HepG2 (cell line): ENCODE measurements around the gene ETS1. TPM values are rescaled to one million over a fixed set of nuclear protein-coding genes. Genes with fewer than 3 reads are reported as not detected.

ENCODE experiments used
- ATAC-seq: fragments of 200-7000 bp; cut with Tn5 transposase; 3 replicates; pipeline ENCODE4 v1.9.1; 2020; ENCODE audit warnings: mild to moderate bottlenecking, moderate library complexity
- BruUV-seq: library from RNA; stranded (reverse); fragments of 400-500 nt; replicated peaks from 2 replicates; lab custom pipeline; 2021; lab: Mats Ljungman, UMichigan
- CTCF ChIA-PET: fragments of 300-600 bp; formaldehyde crosslinking; extraction: SDS; loops from one replicate; lab custom pipeline; 2021; ENCODE audit warnings: low total read pairs, inconsistent platforms, low intra/inter-chr PET ratio; lab: Yijun Ruan, JAX
- POLR2A ChIA-PET: fragments of 350-600 bp; sonication (Branson Sonifier 250); formaldehyde crosslinking; loops from one replicate; lab custom pipeline; 2020; ENCODE audit warnings: antibody characterized with exemption, inconsistent platforms; lab: Yijun Ruan, JAX
- DNase-seq: peaks from one replicate; pipeline ENCODE4 v3.0.0-alpha.2; 2015; ENCODE audit warnings: low spot score
- FAIRE-seq: peaks from 3 replicates; lab custom pipeline; 2011; peaks lifted over from hg19 to GRCh38; lab: Jason Lieb, UNC
- H2AFZ ChIP-seq: one replicate; pipeline ENCODE4 v1.6.1; 2011; ENCODE audit warnings: low read length, inconsistent platforms
- H3K27ac ChIP-seq: fragments of 300-600 bp; 3 replicates; pipeline ENCODE4 v1.8.0; 2011; ENCODE audit warnings: mixed run types, mild to moderate bottlenecking, mixed read lengths, low read length, inconsistent platforms; ENCODE audit not compliant: insufficient read depth; ENCODE audit errors: extremely low read length
- H3K27me3 ChIP-seq, 2 experiments: fragments of 200-600 bp in 1 of 2; 2 replicates in 1 of 2; 3 replicates in 1 of 2; pipeline versions ENCODE4 v1.6.0 to v1.8.0; 2011; ENCODE audit warnings: low read length in 2 of 2, mild to moderate bottlenecking in 2 of 2, moderate library complexity in 2 of 2, inconsistent platforms in 1 of 2; ENCODE audit not compliant: insufficient read depth in 2 of 2, control insufficient read depth in 1 of 2
- H3K36me3 ChIP-seq, 2 experiments: fragments of 200-600 bp in 1 of 2; replicated peaks in 1 of 2; 2 replicates in 1 of 2; 3 replicates in 1 of 2; pipeline versions ENCODE4 v1.5.1 to v1.8.0; 2011; ENCODE audit warnings: low read length in 2 of 2, inconsistent platforms in 1 of 2; ENCODE audit not compliant: insufficient read depth in 2 of 2, control insufficient read depth in 1 of 2
- H3K4me1 ChIP-seq: 2 replicates; pipeline ENCODE4 v1.5.1; 2012; ENCODE audit warnings: low read length, inconsistent platforms; ENCODE audit not compliant: insufficient read depth
- H3K4me2 ChIP-seq: 2 replicates; pipeline ENCODE4 v1.6.0; 2011; ENCODE audit warnings: low read depth, low read length, inconsistent platforms
- H3K4me3 ChIP-seq, 3 experiments: fragments of 200-600 bp in 1 of 3; sonication (generic), shearing (Covaris generic) in 1 of 3; replicated peaks in 1 of 3; 2 replicates each; pipeline ENCODE4 v1.5.1; 2011 to 2016; ENCODE audit warnings: low read length in 3 of 3, inconsistent platforms in 2 of 3, low read depth in 2 of 3, mild to moderate bottlenecking in 2 of 3, control low read depth in 1 of 3, mixed read lengths in 1 of 3; ENCODE audit not compliant: insufficient read depth in 1 of 3
- H3K79me2 ChIP-seq: one replicate; pipeline ENCODE4 v1.6.1; 2011; ENCODE audit warnings: low read length, inconsistent platforms; ENCODE audit not compliant: insufficient read depth
- H3K9ac ChIP-seq: 2 replicates; pipeline ENCODE4 v1.6.0; 2011; ENCODE audit warnings: mild to moderate bottlenecking, low read depth, low read length, inconsistent platforms; ENCODE audit not compliant: insufficient read depth
- H3K9me3 ChIP-seq: 2 replicates; pipeline ENCODE4 v1.5.1; 2012; ENCODE audit warnings: mild to moderate bottlenecking, low read length
- H4K20me1 ChIP-seq: 2 replicates; pipeline ENCODE4 v1.6.0; 2011; ENCODE audit warnings: inconsistent platforms, mild to moderate bottlenecking, low read length, moderate library complexity; ENCODE audit not compliant: insufficient read depth
- BCL3 ChIP-seq: sonication (generic); formaldehyde crosslinking; IDR thresholded peaks from 2 replicates; pipeline ENCODE4 v1.5.1; 2020; ENCODE audit warnings: mild to moderate bottlenecking, missing genetic modification reagents, moderate library complexity
- CCAR2 ChIP-seq: fragments of 200-400 bp; formaldehyde crosslinking; optimal IDR thresholded peaks from 2 replicates; pipeline ENCODE3; 2018; ENCODE audit warnings: low read depth, mild to moderate bottlenecking, low read length, moderate library complexity
- CEBPG ChIP-seq: IDR thresholded peaks from 2 replicates; pipeline ENCODE4 v1.6.1; 2016
- EEA1 ChIP-seq: sonication (generic); formaldehyde crosslinking; IDR thresholded peaks from 2 replicates; pipeline ENCODE4 v1.5.1; 2020; ENCODE audit warnings: mild to moderate bottlenecking, missing genetic modification reagents, borderline replicate concordance
- POLR2AphosphoS2 ChIP-seq: IDR thresholded peaks from 2 replicates; pipeline ENCODE4 v1.6.1; 2011; ENCODE audit warnings: low read depth, low read length, improper control_type of control experiment
- RFXANK ChIP-seq: IDR thresholded peaks from 2 replicates; pipeline ENCODE4 v1.6.1; 2016
- ZMYM2 ChIP-seq: sonication (generic); formaldehyde crosslinking; IDR thresholded peaks from 2 replicates; pipeline ENCODE4 v1.8.0; 2022; ENCODE audit warnings: mild to moderate bottlenecking, missing genetic modification reagents
- ZNF232 ChIP-seq: sonication (generic); formaldehyde crosslinking; IDR thresholded peaks from 2 replicates; pipeline ENCODE4 v1.4.0; 2020; ENCODE audit warnings: missing genetic modification reagents, borderline replicate concordance
- WGBS: methylation state at CpG from one replicate; pipeline ENCODE4 v1.1.6; 2017; ENCODE audit warnings: low lambda C conversion rate; 5-methylcytosine and 5-hydroxymethylcytosine counted together
- in situ Hi-C: cut with HindIII; loops from 2 replicates; pipeline ENCODE4 v1.10.0; 2017; ENCODE audit warnings: low pct_unique_long_range_greater_than_20kb; ENCODE audit not compliant: extremely low pct_ligation_motif_present
- intact Hi-C: fragments of 100-400 bp; cut with micrococcal nuclease; formaldehyde crosslinking; loops from one replicate; pipeline ENCODE4 v1.10.0; 2022; ENCODE audit not compliant: unreplicated experiment
- polyA plus RNA-seq, 8 experiments: library from polyadenylated mRNA; depleted of rRNA in 3 of 8; stranded (reverse) in 7 of 8; unstranded in 1 of 8; fragments of >200 nt; fragmentation: Illumina TruSeq in 4 of 8; extraction: Trizol in 4 of 8; gene quantifications; 2 replicates each; pipeline versions ENCODE4 v1.2.1 to v1.2.3, GENCODE V29; 2011 to 2016; ENCODE audit warnings: low read depth in 4 of 8, missing spikeins in 1 of 8, mixed read lengths in 1 of 8; ENCODE audit not compliant: insufficient read depth in 1 of 8
- total RNA-seq, 5 experiments: library from RNA; depleted of rRNA; stranded (reverse); fragments of >200 nt; fragmentation: Illumina TruSeq; extraction: Trizol; gene quantifications; 2 replicates each; pipeline ENCODE4 v1.2.3, GENCODE V29; 2016; ENCODE audit warnings: low read depth in 1 of 5

ETS1 gene
- total and polyA plus RNA-seq, 2 of the 13 experiments (the other 11 are each of a cell fraction or from before 2014, with no cell fraction given) = 0.18 to 0.34 TPM

GRCh38 chr11:128535468-128536457 is 51.6 kb downstream of the ETS1 start (continued):
- no peak for TF ChIP-seq CEBPG (CRISPR knock-in tag)
- no peak for TF ChIP-seq POLR2AphosphoS2
- TF ChIP-seq CCAR2 = no peak
- no peak for TF ChIP-seq BCL3
- TF ChIP-seq ZNF232 (CRISPR knock-in tag) = no peak

GRCh38 chr11:128533472-128533871 is 53.9 kb downstream of the ETS1 start:
- Histone ChIP-seq H3K4me1 (no peaks in the 10 kb centered on the region), H2AFZ (no peak overlapping the region), H3K27ac (no peak overlapping the region), H3K9me3 (no peaks in the 10 kb centered on the region), H3K9ac (no peak overlapping the region), H3K4me2 (no peak overlapping the region), H3K79me2 (no peaks in the 10 kb centered on the region), H4K20me1 (no peaks in the 10 kb centered on the region), H3K36me3 (no peaks in the 10 kb centered on the region), H3K27me3 (no peaks in the 10 kb centered on the region), H3K4me3 (no peak overlapping the region)
- FAIRE-seq (no peak), ATAC-seq (no peak), DNase-seq (no peak)
- POLR2A ChIA-PET = no interaction called here
- CTCF ChIA-PET = no interaction called here
- intact Hi-C loops = no loop called here
- WGBS = 23% methylated on average over 2 of the region's 2 CpGs
- TF ChIP-seq ZMYM2 (CRISPR knock-in tag) (no peak), EEA1 (CRISPR knock-in tag) (no peak), RFXANK (CRISPR knock-in tag) (no peak)
- no TSS peak for BruUV-seq
- in situ Hi-C loops = no loop called here
